ENCODE data around the gene GFRAL. TPM values are rescaled to one million over a fixed set of nuclear protein-coding genes. Genes with fewer than 3 reads are reported as not detected.

GFRAL gene, protein sequence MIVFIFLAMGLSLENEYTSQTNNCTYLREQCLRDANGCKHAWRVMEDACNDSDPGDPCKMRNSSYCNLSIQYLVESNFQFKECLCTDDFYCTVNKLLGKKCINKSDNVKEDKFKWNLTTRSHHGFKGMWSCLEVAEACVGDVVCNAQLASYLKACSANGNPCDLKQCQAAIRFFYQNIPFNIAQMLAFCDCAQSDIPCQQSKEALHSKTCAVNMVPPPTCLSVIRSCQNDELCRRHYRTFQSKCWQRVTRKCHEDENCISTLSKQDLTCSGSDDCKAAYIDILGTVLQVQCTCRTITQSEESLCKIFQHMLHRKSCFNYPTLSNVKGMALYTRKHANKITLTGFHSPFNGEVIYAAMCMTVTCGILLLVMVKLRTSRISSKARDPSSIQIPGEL
- total RNA-seq (not detected), polyA plus RNA-seq (not detected)

DNA sequence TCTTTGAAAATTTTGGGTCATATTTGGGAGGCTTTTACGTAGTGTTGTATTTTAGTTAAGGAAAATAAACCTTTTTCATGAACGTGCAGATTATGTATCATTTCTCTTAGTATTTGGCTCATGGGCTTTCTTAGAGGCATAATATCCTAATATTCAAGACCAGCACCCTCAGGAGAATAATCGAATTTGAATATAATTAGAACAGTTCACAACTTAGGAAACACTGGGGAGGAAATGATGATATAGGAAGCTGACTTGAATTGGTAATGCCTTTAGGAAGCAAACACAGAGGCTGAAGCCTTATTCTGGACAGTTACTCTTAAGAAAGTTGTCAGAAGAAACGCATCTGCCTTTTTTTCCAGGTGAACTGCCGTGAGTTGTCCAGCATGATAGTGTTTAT, at the start of gene GFRAL:
Gene GFRAL, plus strand, starts transcription at position 301 of the 400 bp plus-strand sequence. Its CDS starts 86 bp downstream, at position 387.
- no peak within 1 kb of the TSS for H3K9ac ChIP-seq (ENCODE audit: low read depth in 1 of 2, low read length in 2 of 2)
- peaks cover 0 to 2% (median 0%) of the 10 kb centered on the region in 4 donors for H3K27me3 ChIP-seq (ENCODE audit: control insufficient read depth in 4 of 4, insufficient read depth in 4 of 4, low read length in 3 of 4)
- no peaks in the 10 kb centered on the region for H3K4me1 ChIP-seq (ENCODE audit: control insufficient read depth in 4 of 4, insufficient read depth in 4 of 4, low read length in 3 of 4)
- H3K9me3 ChIP-seq (ENCODE audit: control insufficient read depth in 4 of 4, low read length in 3 of 4): no peaks in the 10 kb centered on the region
- H3K36me3 ChIP-seq (ENCODE audit: control insufficient read depth in 4 of 4, insufficient read depth in 3 of 4, low read depth in 1 of 4, low read length in 3 of 4): no peaks in the 10 kb centered on the region
- no peak within 1 kb of the TSS for H3K27ac ChIP-seq (ENCODE audit: low read depth in 1 of 2, low read length in 2 of 2)
- no peak within 1 kb of the TSS for H3K4me3 ChIP-seq (ENCODE audit: low read depth in 1 of 3, low read length in 3 of 3)
- 60% methylated on average over 5 of the region's 5 CpGs for WGBS
- TF ChIP-seq YY1 (IDR thresholded peaks at IDR 0.05) (no peak), RXRA (IDR thresholded peaks at IDR 0.05) (no peak)
- TF ChIP-seq, protein P1, sequence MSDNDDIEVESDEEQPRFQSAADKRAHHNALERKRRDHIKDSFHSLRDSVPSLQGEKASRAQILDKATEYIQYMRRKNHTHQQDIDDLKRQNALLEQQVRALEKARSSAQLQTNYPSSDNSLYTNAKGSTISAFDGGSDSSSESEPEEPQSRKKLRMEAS (IDR thresholded peaks at IDR 0.05): no peak
- DNase-seq (ENCODE audit: low spot score): no peak

DNA sequence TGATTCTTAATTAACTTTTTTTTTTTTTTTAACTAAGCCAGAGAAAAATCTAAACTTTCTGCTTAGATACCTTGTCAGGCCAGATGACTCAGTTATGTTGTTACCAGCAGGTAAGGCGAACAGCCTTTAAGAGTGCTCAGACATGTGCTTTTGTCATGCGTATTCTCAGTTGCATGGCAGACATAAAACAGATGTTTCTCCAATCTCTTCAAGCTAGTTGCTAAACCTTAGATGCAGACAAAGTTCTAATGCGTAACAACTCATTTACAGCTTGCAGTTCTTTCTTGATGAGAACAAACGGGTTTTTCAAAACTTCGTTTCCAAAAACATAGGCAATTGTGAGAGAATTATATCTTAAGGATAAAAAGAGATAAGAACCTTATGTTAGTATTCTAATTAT, 49.6 kb upstream of the GFRAL start:
- Histone ChIP-seq H3K27me3 (ENCODE audit: control insufficient read depth in 4 of 4, insufficient read depth in 4 of 4, low read length in 3 of 4) (peaks cover 0 to 7% (median 2%) of the 10 kb centered on the region in 4 donors), H3K27ac (ENCODE audit: low read depth in 1 of 2, low read length in 2 of 2) (no peak overlapping the region), H3K4me3 (ENCODE audit: low read depth in 1 of 3, low read length in 3 of 3) (no peak overlapping the region), H3K9ac (ENCODE audit: low read depth in 1 of 2, low read length in 2 of 2) (no peak overlapping the region), H3K4me1 (ENCODE audit: control insufficient read depth in 4 of 4, insufficient read depth in 4 of 4, low read length in 3 of 4) (no peaks in the 10 kb centered on the region), H3K9me3 (ENCODE audit: control insufficient read depth in 4 of 4, low read length in 3 of 4) (no peaks in the 10 kb centered on the region), H3K36me3 (ENCODE audit: control insufficient read depth in 4 of 4, insufficient read depth in 3 of 4, low read depth in 1 of 4, low read length in 3 of 4) (no peaks in the 10 kb centered on the region)
- WGBS: 69% methylated on average over 5 of the region's 5 CpGs
- TF ChIP-seq HNF4G (IDR thresholded peaks at IDR 0.05): no peak
- TF ChIP-seq HNF4A (conservative IDR thresholded peaks at IDR 0.05): no peak
- TF ChIP-seq, protein P2, sequence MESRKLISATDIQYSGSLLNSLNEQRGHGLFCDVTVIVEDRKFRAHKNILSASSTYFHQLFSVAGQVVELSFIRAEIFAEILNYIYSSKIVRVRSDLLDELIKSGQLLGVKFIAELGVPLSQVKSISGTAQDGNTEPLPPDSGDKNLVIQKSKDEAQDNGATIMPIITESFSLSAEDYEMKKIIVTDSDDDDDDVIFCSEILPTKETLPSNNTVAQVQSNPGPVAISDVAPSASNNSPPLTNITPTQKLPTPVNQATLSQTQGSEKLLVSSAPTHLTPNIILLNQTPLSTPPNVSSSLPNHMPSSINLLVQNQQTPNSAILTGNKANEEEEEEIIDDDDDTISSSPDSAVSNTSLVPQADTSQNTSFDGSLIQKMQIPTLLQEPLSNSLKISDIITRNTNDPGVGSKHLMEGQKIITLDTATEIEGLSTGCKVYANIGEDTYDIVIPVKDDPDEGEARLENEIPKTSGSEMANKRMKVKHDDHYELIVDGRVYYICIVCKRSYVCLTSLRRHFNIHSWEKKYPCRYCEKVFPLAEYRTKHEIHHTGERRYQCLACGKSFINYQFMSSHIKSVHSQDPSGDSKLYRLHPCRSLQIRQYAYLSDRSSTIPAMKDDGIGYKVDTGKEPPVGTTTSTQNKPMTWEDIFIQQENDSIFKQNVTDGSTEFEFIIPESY (IDR thresholded peaks at IDR 0.05): no peak
- TF ChIP-seq FOXA1 (IDR thresholded peaks at IDR 0.05): no peak
- TF ChIP-seq, protein P1 (IDR thresholded peaks at IDR 0.05): no peak
- no peak for DNase-seq (ENCODE audit: low spot score)

DNA sequence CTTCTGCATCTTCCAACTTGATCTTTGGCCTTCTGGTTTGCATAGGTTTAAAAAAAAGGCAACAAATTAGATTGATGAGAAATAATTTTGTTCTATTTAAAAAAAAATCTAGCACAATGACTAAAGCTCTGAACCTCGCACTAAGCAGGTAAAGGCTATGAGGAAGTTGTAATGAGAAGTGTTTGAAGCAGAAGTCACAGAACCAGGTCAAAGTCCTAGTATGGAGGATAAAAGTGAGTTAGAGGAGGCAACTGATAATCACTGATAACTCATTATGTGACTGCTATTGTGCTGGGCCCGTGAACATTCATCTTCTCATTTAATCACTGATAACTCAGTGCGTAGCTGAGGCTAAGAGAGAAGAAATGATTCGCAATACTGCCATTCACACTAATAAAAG, 46.1 kb upstream of the GFRAL start:
- no peaks in the 10 kb centered on the region for H3K4me1 ChIP-seq (ENCODE audit: control insufficient read depth in 4 of 4, insufficient read depth in 4 of 4, low read length in 3 of 4)
- 58% methylated on average over 4 of the region's 4 CpGs for WGBS
- H3K36me3 ChIP-seq (ENCODE audit: control insufficient read depth in 4 of 4, insufficient read depth in 3 of 4, low read depth in 1 of 4, low read length in 3 of 4): no peaks in the 10 kb centered on the region
- no peak overlapping the region for H3K4me3 ChIP-seq (ENCODE audit: low read depth in 1 of 3, low read length in 3 of 3)
- H3K27me3 ChIP-seq (ENCODE audit: control insufficient read depth in 4 of 4, insufficient read depth in 4 of 4, low read length in 3 of 4): peaks cover 0 to 7% (median 2%) of the 10 kb centered on the region in 4 donors
- H3K9ac ChIP-seq (ENCODE audit: low read depth in 1 of 2, low read length in 2 of 2): no peak overlapping the region
- TF ChIP-seq, protein P3, sequence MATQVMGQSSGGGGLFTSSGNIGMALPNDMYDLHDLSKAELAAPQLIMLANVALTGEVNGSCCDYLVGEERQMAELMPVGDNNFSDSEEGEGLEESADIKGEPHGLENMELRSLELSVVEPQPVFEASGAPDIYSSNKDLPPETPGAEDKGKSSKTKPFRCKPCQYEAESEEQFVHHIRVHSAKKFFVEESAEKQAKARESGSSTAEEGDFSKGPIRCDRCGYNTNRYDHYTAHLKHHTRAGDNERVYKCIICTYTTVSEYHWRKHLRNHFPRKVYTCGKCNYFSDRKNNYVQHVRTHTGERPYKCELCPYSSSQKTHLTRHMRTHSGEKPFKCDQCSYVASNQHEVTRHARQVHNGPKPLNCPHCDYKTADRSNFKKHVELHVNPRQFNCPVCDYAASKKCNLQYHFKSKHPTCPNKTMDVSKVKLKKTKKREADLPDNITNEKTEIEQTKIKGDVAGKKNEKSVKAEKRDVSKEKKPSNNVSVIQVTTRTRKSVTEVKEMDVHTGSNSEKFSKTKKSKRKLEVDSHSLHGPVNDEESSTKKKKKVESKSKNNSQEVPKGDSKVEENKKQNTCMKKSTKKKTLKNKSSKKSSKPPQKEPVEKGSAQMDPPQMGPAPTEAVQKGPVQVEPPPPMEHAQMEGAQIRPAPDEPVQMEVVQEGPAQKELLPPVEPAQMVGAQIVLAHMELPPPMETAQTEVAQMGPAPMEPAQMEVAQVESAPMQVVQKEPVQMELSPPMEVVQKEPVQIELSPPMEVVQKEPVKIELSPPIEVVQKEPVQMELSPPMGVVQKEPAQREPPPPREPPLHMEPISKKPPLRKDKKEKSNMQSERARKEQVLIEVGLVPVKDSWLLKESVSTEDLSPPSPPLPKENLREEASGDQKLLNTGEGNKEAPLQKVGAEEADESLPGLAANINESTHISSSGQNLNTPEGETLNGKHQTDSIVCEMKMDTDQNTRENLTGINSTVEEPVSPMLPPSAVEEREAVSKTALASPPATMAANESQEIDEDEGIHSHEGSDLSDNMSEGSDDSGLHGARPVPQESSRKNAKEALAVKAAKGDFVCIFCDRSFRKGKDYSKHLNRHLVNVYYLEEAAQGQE (IDR thresholded peaks at IDR 0.05): no peak
- TF ChIP-seq RXRA (IDR thresholded peaks at IDR 0.05) (no peak), EGR1 (IDR thresholded peaks at IDR 0.05; ENCODE audit: low read depth in 2 of 2) (no peak), HNF4G (IDR thresholded peaks at IDR 0.05) (no peak), YY1 (IDR thresholded peaks at IDR 0.05) (no peak)
- no peak for DNase-seq (ENCODE audit: low spot score)
- no peak overlapping the region for H3K27ac ChIP-seq (ENCODE audit: low read depth in 1 of 2, low read length in 2 of 2)
- H3K9me3 ChIP-seq (ENCODE audit: control insufficient read depth in 4 of 4, low read length in 3 of 4): no peaks in the 10 kb centered on the region

All from liver (tissue), 9 donors.